Muscle of arm (tissue), 12 donors: ENCODE data around the gene RERE. TPM values are rescaled to one million over a fixed set of nuclear protein-coding genes. Genes with fewer than 3 reads are reported as not detected.

Experiments
- DNase-seq: peaks from one replicate; pipeline ENCODE4 v3.0.0-alpha.2; 2013
- polyA plus RNA-seq, 12 donors: library from polyadenylated mRNA; unstranded; fragments of 120-200 nt; gene quantifications; one replicate each; pipeline ENCODE4 v1.2.1, GENCODE V29; 2013; ENCODE audit not compliant: insufficient read length in 12 of 12

Gene RERE
- polyA plus RNA-seq, 12 donors: 51.1 to 118 (median 75.5) TPM; not detected in 1

GRCh38 chr1:8365661-8366362 is 451.6 kb downstream of the RERE start:
- DNase-seq: no peak

- DNase-seq: no peak
These were observed 452.7 kb downstream of the RERE start for GRCh38 chr1:8364528-8365442.

GRCh38 chr1:8363767-8364301 is 453.6 kb downstream of the RERE start:
- DNase-seq: no peak

GRCh38 chr1:8363186-8363766 is 454.2 kb downstream of the RERE start:
- DNase-seq: no peak

- DNase-seq: no peak
These were observed 454.7 kb downstream of the RERE start for GRCh38 chr1:8362701-8363101.

GRCh38 chr1:8361198-8361849 is 456.1 kb downstream of the RERE start:
- DNase-seq: no peak

- DNase-seq: no peak
These were observed 456.8 kb downstream of the RERE start for GRCh38 chr1:8360493-8361197.

- no peak for DNase-seq
These were observed 457.6 kb downstream of the RERE start for GRCh38 chr1:8359617-8360481.

GRCh38 chr1:8358897-8359616 is 458.4 kb downstream of the RERE start:
- DNase-seq: no peak

GRCh38 chr1:8358241-8358896 is 459.1 kb downstream of the RERE start:
- DNase-seq: no peak

GRCh38 chr1:8357329-8358101 is 459.9 kb downstream of the RERE start:
- DNase-seq: no peak

- DNase-seq: no peak
These were observed 460.9 kb downstream of the RERE start for GRCh38 chr1:8356256-8357209.

- DNase-seq: no peak
These were observed 461.8 kb downstream of the RERE start for GRCh38 chr1:8355439-8356255.

- no peak for DNase-seq
These were observed 463.4 kb downstream of the RERE start for GRCh38 chr1:8354038-8354437.

- no peak for DNase-seq
These were observed 464.3 kb downstream of the RERE start for GRCh38 chr1:8352886-8353785.
